ELF-1 (cell line): ENCODE data around the gene PSRC1.
A peak's percentile ranks its signal among the peaks of the same experiment; 100 is the strongest.

ENCODE experiments used
- DNase-seq: peaks from one replicate; pipeline ENCODE4 v3.0.0-alpha.2; 2016; ENCODE audit warnings: low read depth, low spot score

Gene PSRC1

GRCh38 chr1:109282952-109283747 is at the start of gene PSRC1:
PSRC1 (minus strand) TSS chr1:109283145.
- DNase-seq: peak; percentile 97

DNA sequence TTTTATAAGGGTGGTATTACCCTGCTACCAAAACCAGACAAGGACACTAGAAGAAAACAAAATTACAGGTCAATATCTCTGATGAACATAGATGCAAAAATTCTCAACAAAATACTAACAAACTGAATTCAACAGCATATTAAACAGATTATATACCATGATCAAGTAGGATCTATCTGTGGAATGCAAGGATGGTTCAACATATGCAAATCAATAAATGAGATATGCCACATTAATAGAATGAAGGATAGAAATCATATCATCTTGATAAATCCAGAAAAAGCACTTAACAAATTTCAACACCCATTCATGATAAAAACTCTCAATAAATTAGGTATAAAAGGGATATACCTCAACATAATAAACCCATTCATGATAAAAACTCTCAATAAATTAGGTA is 48.2 kb upstream of the PSRC1 start:
- no peak for DNase-seq

GRCh38 chr1:109327285-109327684 is 44.3 kb upstream of the PSRC1 start:
- no peak for DNase-seq

DNA sequence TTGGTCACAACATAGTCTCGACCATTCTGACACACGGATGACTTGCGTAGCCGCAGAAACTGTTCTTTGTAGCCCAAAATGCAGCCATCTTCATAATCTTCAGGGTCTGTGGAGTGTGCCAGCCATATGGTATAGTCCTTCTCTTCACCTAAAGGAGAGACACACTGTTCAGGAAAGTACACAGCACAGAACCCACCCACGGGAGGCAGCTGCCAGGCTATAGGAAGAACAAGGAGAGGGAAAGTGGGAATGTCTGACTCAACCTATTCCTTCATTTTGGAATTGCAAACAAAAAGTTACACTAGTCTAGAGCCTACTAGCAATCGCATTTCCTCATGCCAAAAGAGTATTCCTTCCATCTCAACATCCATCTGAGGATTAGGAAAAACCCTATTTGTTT is 40.0 kb upstream of the PSRC1 start:
- no peak for DNase-seq

- peak; percentile 58 for DNase-seq
Observed at GRCh38 chr1:109319114-109319513, 36.2 kb upstream of the PSRC1 start.

- no peak for DNase-seq
Observed at GRCh38 chr1:109316506-109316905, 33.6 kb upstream of the PSRC1 start.

GRCh38 chr1:109315288-109315687 is 32.3 kb upstream of the PSRC1 start:
- no peak for DNase-seq

DNA sequence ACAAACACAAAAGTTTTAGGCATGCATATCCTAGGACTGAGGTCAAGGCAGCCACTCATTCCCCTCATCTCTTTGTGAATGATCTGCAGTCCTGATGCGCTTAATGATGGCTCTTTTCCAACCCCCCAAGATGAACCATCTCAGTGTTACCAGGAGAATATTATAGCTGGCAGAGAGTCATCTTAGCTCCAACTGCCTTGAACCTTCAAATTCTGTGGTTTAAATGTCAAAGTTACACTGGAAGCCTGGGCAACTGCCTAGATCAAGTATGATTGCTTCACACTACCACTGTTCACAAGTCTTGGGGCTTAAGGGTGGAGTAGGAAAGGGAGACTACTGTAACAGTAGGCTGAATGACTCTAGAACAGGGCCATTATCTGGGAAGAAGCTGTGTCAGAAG is 31.9 kb upstream of the PSRC1 start:
- no peak for DNase-seq

- no peak for DNase-seq
Observed at GRCh38 chr1:109312978-109313775, 30.2 kb upstream of the PSRC1 start.

DNA sequence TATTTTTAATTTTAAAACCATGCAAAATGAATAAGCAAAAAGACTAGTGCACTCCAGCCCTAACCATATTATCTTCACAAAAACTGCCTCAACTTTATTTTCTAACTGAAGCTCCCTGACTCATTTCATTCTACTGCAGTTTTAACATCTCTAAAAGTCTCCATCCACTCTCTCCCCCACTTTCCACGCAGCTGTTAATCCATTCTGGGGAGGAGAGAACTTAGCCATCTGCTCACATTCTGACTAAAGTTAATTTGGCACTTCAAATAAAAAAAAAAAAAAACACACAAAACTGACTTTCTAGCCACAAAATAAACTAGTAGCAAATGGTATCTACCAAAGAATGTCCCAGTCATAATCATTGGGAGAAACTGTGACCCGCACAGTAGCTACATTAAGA is 29.3 kb upstream of the PSRC1 start:
- no peak for DNase-seq

DNA sequence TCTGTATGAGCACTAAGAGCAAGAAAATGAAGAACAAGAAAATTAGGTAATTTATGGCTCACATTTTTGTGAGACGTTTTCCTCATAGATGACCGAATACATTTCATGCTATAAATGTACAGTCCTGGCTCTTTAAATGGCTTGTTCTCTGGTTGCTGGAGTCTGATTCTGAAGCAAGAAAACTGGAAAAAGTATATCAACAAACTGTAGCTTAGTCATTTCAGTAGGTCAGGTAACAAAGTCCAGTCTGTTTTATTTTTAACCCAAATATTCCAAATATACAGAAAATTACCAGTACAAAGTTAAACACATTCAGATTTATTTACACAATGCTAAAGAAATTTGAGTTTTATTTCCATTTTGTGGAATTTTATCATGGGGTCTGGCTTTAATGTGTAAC is 26.4 kb upstream of the PSRC1 start:
- DNase-seq: no peak

DNA sequence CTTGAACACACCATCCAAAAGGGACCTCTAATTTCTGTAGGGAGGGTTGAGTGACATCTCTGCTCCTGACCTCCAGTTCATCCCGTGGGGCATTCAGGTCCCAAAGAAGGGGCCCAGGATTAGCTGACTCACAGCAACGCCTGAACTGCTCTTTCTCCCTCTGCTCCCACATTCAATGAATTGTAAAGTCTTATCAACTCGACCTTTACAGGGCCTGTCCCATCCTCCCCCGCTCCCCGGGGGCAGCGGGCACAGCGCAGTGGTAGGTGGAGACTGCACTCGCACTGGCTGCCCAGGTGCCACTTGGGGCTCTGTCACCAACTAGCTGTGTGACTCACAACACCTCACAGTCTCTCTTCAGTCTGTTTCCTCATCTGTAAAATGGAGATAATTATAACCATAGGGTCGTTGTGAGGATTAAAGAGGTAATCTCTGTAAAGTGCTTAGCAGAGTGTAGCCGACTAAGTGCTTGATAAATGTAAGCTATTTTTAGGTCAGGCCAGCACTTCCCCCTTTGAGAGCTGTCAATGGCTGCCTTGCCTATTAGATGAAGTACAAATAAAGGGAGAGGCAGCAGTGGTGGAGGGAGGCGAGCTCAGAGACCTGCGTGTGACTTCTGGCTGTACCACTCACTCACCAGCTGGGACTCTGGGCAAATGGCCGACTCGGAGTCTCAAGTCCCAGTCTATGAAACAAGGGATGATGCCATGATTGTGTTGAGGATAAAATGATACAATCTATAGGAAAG is 24.5 kb upstream of the PSRC1 start:
- no peak for DNase-seq

- no peak for DNase-seq
Observed at GRCh38 chr1:109306832-109307273, 23.9 kb upstream of the PSRC1 start, which contains the start of gene MYBPHL. MYBPHL (minus strand) TSS chr1:109307011; CDS start chr1:109306991, 20 bp downstream.

DNA sequence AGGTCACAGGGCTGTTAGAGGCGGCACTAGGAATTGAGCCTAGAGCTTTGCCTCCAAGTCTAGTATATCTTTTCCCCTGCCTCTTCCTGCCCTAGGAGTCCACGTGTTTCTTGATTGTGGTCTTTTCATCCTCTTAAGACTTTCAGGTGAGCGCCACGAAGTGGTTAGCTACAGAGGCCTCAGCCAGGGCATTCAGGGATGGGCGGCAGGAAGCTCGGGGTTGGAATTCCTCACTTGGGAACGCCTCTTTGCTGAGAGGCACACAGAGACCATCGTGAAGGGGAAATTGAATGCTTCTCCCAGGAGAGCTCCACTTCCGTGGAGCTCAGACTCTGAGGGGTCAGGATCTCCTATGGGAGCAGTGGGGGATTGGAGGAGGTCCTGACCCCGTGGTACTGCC is 23.0 kb upstream of the PSRC1 start:
- peak; percentile 85 for DNase-seq

- DNase-seq: no peak
Observed at GRCh38 chr1:109304226-109304920, 21.4 kb upstream of the PSRC1 start.

GRCh38 chr1:109301874-109302273 is 18.9 kb upstream of the PSRC1 start:
- no peak for DNase-seq

- DNase-seq: no peak
Observed at GRCh38 chr1:109300650-109301151, 17.8 kb upstream of the PSRC1 start.

- no peak for DNase-seq
Observed at GRCh38 chr1:109299558-109300343, 16.8 kb upstream of the PSRC1 start.

- peak; percentile 73 for DNase-seq
Observed at GRCh38 chr1:109298666-109299557, 16.0 kb upstream of the PSRC1 start.
